H1 (cell line): Measurements from ENCODE around the gene ACAD10. TPM values are rescaled to one million over a fixed set of nuclear protein-coding genes. Genes with fewer than 3 reads are reported as not detected.

ENCODE experiments used
- CTCF ChIA-PET: fragments of 300-600 bp; sonication (Branson Sonifier 250); formaldehyde crosslinking; loops from one replicate; lab custom pipeline; 2021; ENCODE audit not compliant: partially characterized antibody; lab: Charles Lee
- POLR2A ChIA-PET: fragments of 300-600 bp; sonication (Branson Sonifier 250); formaldehyde crosslinking; loops from one replicate; lab custom pipeline; 2021; ENCODE audit warnings: inconsistent platforms; ENCODE audit not compliant: partially characterized antibody; lab: Charles Lee
- DNase-seq, 2 experiments: peaks; one replicate each; pipeline versions ENCODE4 v3.0.0 to v3.0.0-alpha.2; 2010 to 2022; ENCODE audit warnings: low spot score in 2 of 2, low read depth in 1 of 2, mixed read lengths in 1 of 2
- FAIRE-seq: peaks from 2 replicates; lab custom pipeline; 2011; peaks lifted over from hg19 to GRCh38; lab: Jason Lieb, UNC
- H2AFZ ChIP-seq: 2 replicates; pipeline ENCODE4 v1.8.1; 2012; ENCODE audit warnings: low read length, inconsistent platforms
- H2AK5ac ChIP-seq: 2 replicates; pipeline ENCODE4 v1.6.1; 2013; ENCODE audit warnings: low read depth, low read length
- H2BK120ac ChIP-seq: replicated peaks from 2 replicates; pipeline ENCODE3; 2013; ENCODE audit warnings: low read depth, low read length, inconsistent platforms
- H2BK12ac ChIP-seq: 2 replicates; pipeline ENCODE4 v1.6.1; 2013; ENCODE audit warnings: low read depth, low read length
- H2BK15ac ChIP-seq: 2 replicates; pipeline ENCODE4 v1.6.1; 2013; ENCODE audit warnings: low read length
- H2BK20ac ChIP-seq: 2 replicates; pipeline ENCODE4 v1.6.1; 2013; ENCODE audit warnings: low read length
- H2BK5ac ChIP-seq: 2 replicates; pipeline ENCODE4 v1.6.1; 2013; ENCODE audit warnings: low read depth, low read length
- H3K14ac ChIP-seq: 2 replicates; pipeline ENCODE4 v1.6.1; 2013; ENCODE audit warnings: inconsistent platforms; ENCODE audit not compliant: insufficient read length
- H3K18ac ChIP-seq: 2 replicates; pipeline ENCODE4 v1.6.1; 2013; ENCODE audit warnings: low read length; ENCODE audit errors: extremely low read depth
- H3K23ac ChIP-seq: 2 replicates; pipeline ENCODE4 v1.6.1; 2013; ENCODE audit warnings: inconsistent platforms; ENCODE audit not compliant: insufficient read length
- H3K23me2 ChIP-seq: 2 replicates; pipeline ENCODE4 v1.6.1; 2013; ENCODE audit warnings: low read depth, low read length
- H3K27ac ChIP-seq: 2 replicates; pipeline ENCODE4 v1.6.1; 2011; ENCODE audit warnings: low read depth, low read length, inconsistent platforms
- H3K27me3 ChIP-seq, 4 experiments: replicated peaks in 1 of 4; 1 replicate in 1 of 4; 2 replicates in 3 of 4; pipeline versions ENCODE4 v1.6.1 to v1.8.1; 2011 to 2013; ENCODE audit warnings: low read length in 3 of 4, mild to moderate bottlenecking in 3 of 4, inconsistent platforms in 2 of 4, mixed read lengths in 2 of 4, moderate library complexity in 1 of 4; ENCODE audit not compliant: control insufficient read depth in 3 of 4, insufficient read depth in 3 of 4; ENCODE audit errors: extremely low read depth in 1 of 4
- H3K36me3 ChIP-seq, 4 experiments: 2 replicates each; pipeline versions ENCODE4 v1.6.1 to v1.8.1; 2011 to 2013; ENCODE audit warnings: mild to moderate bottlenecking in 4 of 4, low read length in 3 of 4, moderate library complexity in 2 of 4, control low read depth in 1 of 4, inconsistent platforms in 1 of 4; ENCODE audit not compliant: insufficient read depth in 4 of 4, control insufficient read depth in 2 of 4
- H3K4ac ChIP-seq: replicated peaks from 2 replicates; pipeline ENCODE3; 2013; ENCODE audit warnings: low read length, low read depth, mixed read lengths, inconsistent platforms; ENCODE audit not compliant: insufficient read length
- H3K4me1 ChIP-seq, 4 experiments: replicated peaks in 1 of 4; 1 replicate in 1 of 4; 2 replicates in 3 of 4; pipeline versions ENCODE4 v1.6.1 to v1.8.1; 2011 to 2013; ENCODE audit warnings: low read length in 3 of 4, inconsistent platforms in 2 of 4, mixed read lengths in 1 of 4; ENCODE audit not compliant: insufficient read depth in 4 of 4, control insufficient read depth in 3 of 4
- H3K4me2 ChIP-seq, 2 experiments: 2 replicates each; pipeline versions ENCODE4 v1.6.1 to v1.8.1; 2011 to 2013; ENCODE audit warnings: low read depth in 2 of 2, low read length in 2 of 2, control low read depth in 1 of 2, inconsistent platforms in 1 of 2, mild to moderate bottlenecking in 1 of 2; ENCODE audit not compliant: insufficient read depth in 1 of 2
- H3K4me3 ChIP-seq, 4 experiments: fragments of 200-600, 300-600 bp in 1 of 4; sonication (generic), shearing (Covaris generic), sonication (Bioruptor Twin) in 1 of 4; 2 replicates each; pipeline versions ENCODE4 v1.5.1 to v1.8.1; 2011 to 2016; ENCODE audit warnings: low read length in 4 of 4, low read depth in 3 of 4, control low read depth in 2 of 4, inconsistent platforms in 2 of 4, mild to moderate bottlenecking in 2 of 4, mixed read lengths in 1 of 4, moderate library complexity in 1 of 4; ENCODE audit not compliant: insufficient read depth in 2 of 4; ENCODE audit errors: extremely low read depth in 1 of 4
- H3K56ac ChIP-seq: replicated peaks from 2 replicates; pipeline ENCODE3; 2013; ENCODE audit warnings: low read depth, mild to moderate bottlenecking, mixed read lengths, low read length, inconsistent platforms; ENCODE audit not compliant: insufficient read length
- H3K79me1 ChIP-seq: 2 replicates; pipeline ENCODE4 v1.6.1; 2013; ENCODE audit warnings: low read depth, low read length, control low read depth
- H3K79me2 ChIP-seq, 2 experiments: 2 replicates each; pipeline versions ENCODE4 v1.6.1 to v1.8.1; 2012 to 2013; ENCODE audit warnings: low read length in 2 of 2, mild to moderate bottlenecking in 2 of 2, inconsistent platforms in 1 of 2; ENCODE audit not compliant: insufficient read depth in 2 of 2, control insufficient read depth in 1 of 2
- H3K9ac ChIP-seq, 4 experiments: replicated peaks in 1 of 4; 1 replicate in 1 of 4; 2 replicates in 3 of 4; pipeline versions ENCODE4 v1.6.1 to v1.8.1; 2011 to 2013; ENCODE audit warnings: low read depth in 3 of 4, low read length in 3 of 4, control low read depth in 2 of 4, mild to moderate bottlenecking in 2 of 4, moderate library complexity in 2 of 4, inconsistent platforms in 1 of 4; ENCODE audit errors: extremely low read depth in 1 of 4
- H3K9me3 ChIP-seq, 2 experiments: 2 replicates each; pipeline versions ENCODE4 v1.6.1 to v1.8.1; 2012 to 2013; ENCODE audit warnings: mild to moderate bottlenecking in 2 of 2, moderate library complexity in 2 of 2, control low read depth in 1 of 2, inconsistent platforms in 1 of 2, low read depth in 1 of 2, low read length in 1 of 2, mixed read lengths in 1 of 2; ENCODE audit not compliant: insufficient read depth in 2 of 2
- H4K20me1 ChIP-seq, 2 experiments: replicated peaks in 1 of 2; 2 replicates each; pipeline versions ENCODE3 to v1.8.1; 2011 to 2013; ENCODE audit warnings: inconsistent platforms in 2 of 2, low read length in 2 of 2, mild to moderate bottlenecking in 1 of 2; ENCODE audit not compliant: insufficient read depth in 2 of 2, control insufficient read depth in 1 of 2
- H4K5ac ChIP-seq: 2 replicates; pipeline ENCODE4 v1.6.1; 2013; ENCODE audit warnings: low read length, low read depth, mixed read lengths, inconsistent platforms; ENCODE audit not compliant: insufficient read length
- H4K8ac ChIP-seq: 2 replicates; pipeline ENCODE4 v1.8.0; 2013; ENCODE audit warnings: mild to moderate bottlenecking, moderate library complexity, low read length, inconsistent platforms; ENCODE audit not compliant: insufficient read depth; ENCODE audit errors: extremely low read depth
- H4K91ac ChIP-seq: replicated peaks from 2 replicates; pipeline ENCODE3; 2013; ENCODE audit warnings: low read length, mixed read lengths, inconsistent platforms; ENCODE audit not compliant: insufficient read length
- EZH2 ChIP-seq: fragments of 200-600 bp; sonication (generic); IDR thresholded peaks from 2 replicates; pipeline ENCODE4 v1.7.1; 2012; ENCODE audit warnings: low read depth, mild to moderate bottlenecking, moderate library complexity, low read length, inconsistent platforms; ENCODE audit not compliant: severe bottlenecking
- MAFK ChIP-seq: IDR thresholded peaks from 2 replicates; pipeline ENCODE4 v1.6.1; 2012; ENCODE audit warnings: low read depth, mild to moderate bottlenecking, improper control_type of control experiment, low read length
- WGBS, 2 experiments: shearing (Covaris generic) in 1 of 2; methylation state at CpG; one replicate each; pipeline versions ENCODE4 v1.1.6 to v1.1.7; 2013 to 2015; ENCODE audit warnings: low lambda C conversion rate in 2 of 2, mixed read lengths in 2 of 2, inconsistent platforms in 1 of 2, low coverage in 1 of 2, missing lambda C conversion rate in 1 of 2; ENCODE audit not compliant: insufficient replicate concordance in 2 of 2, insufficient coverage in 1 of 2, insufficient read length in 1 of 2; ENCODE audit errors: extremely low coverage in 1 of 2, missing lambda C conversion rate in 1 of 2; 5-methylcytosine and 5-hydroxymethylcytosine counted together
- polyA plus RNA-seq, 7 experiments: library from polyadenylated mRNA; depleted of rRNA in 3 of 7; stranded (reverse) in 5 of 7; unstranded in 2 of 7; fragments of >200 nt in 5 of 7; fragments of 200-250 nt in 2 of 7; gene quantifications; 1 replicate in 5 of 7; 2 replicates in 1 of 7; 4 replicates in 1 of 7; pipeline versions ENCODE4 v1.2.1 to v1.2.3, GENCODE V29; 2011 to 2013; ENCODE audit warnings: missing spikeins in 2 of 7, mixed read lengths in 2 of 7
- total RNA-seq: library from RNA; stranded (reverse); fragmentation: NEBNext Ultra II Directional; extraction: Animal tissue kit (Norgen Biotek cat#: 25700); gene quantifications from 2 replicates; pipeline ENCODE4 v1.2.1, GENCODE V29; 2021

The ACAD10 gene
- total and polyA plus RNA-seq, 2 of the 8 experiments (the other 6 are each of a cell fraction or from before 2014, with no cell fraction given): 17.3 to 23.3 TPM

- no peak overlapping the region for H3K4me3 ChIP-seq
- H3K79me1 ChIP-seq: 0 out of 2 replicates have a peak, but pooled peaks cover 2% of the 10 kb centered on the region
- no peak overlapping the region for H2BK5ac ChIP-seq
- POLR2A ChIA-PET: interaction anchor here (0.7 to 4.1 kb wide), 4 partner anchors 9 to 77 kb away, joined by 3 to 18 read pairs (median 4); no protein-coding TSS in a partner anchor
- H3K23me2 ChIP-seq: peaks cover 9% of the 10 kb centered on the region
- no peak overlapping the region for H4K91ac ChIP-seq
- H3K27me3 ChIP-seq: peaks cover 0 to 5% (median 0%) of the 10 kb centered on the region in 4 experiments; a peak in 3 of 7 replicates
- no peak overlapping the region for H2AK5ac ChIP-seq
- no peaks in the 10 kb centered on the region for H4K20me1 ChIP-seq
- no peak overlapping the region for H2BK15ac ChIP-seq
- 93% methylated on average over 8 of the region's 8 CpGs; no CpG with 5 or more reads in 1 of the 2 experiments for WGBS, 2 experiments
- FAIRE-seq: no peak
- no peak for DNase-seq
- H3K4ac ChIP-seq: no peak overlapping the region
- H3K79me2 ChIP-seq: peaks cover 0 to 17% of the 10 kb centered on the region in 2 experiments; a peak in 1 of 4 replicates
- no peak overlapping the region for H4K5ac ChIP-seq
- no peak overlapping the region for H3K56ac ChIP-seq
- no peak overlapping the region for H4K8ac ChIP-seq
- no peak overlapping the region for H2BK12ac ChIP-seq
- TF ChIP-seq MAFK: peak; percentile 76
- TF ChIP-seq EZH2: no peak
- H3K18ac ChIP-seq: no peak overlapping the region
- H3K14ac ChIP-seq: no peak overlapping the region
- H2BK20ac ChIP-seq: no peak overlapping the region
- CTCF ChIA-PET: interaction anchor here (1.0 to 2.9 kb wide), 4 partner anchors 8 to 24 kb away, joined by 4 to 12 read pairs (median 4); no protein-coding TSS in a partner anchor
- H3K4me2 ChIP-seq: no peak overlapping the region
- no peak overlapping the region for H3K23ac ChIP-seq
- peaks cover 0 to 4% of the 10 kb centered on the region in 2 experiments; a peak in 2 of 4 replicates for H3K9me3 ChIP-seq
- H3K36me3 ChIP-seq: no peaks in the 10 kb centered on the region
- no peak overlapping the region for H3K27ac ChIP-seq
- no peak overlapping the region for H3K9ac ChIP-seq
- peaks cover 0 to 8% (median 4%) of the 10 kb centered on the region in 4 experiments; a peak in 6 of 7 replicates for H3K4me1 ChIP-seq
- no peak overlapping the region for H2BK120ac ChIP-seq
- H2AFZ ChIP-seq: no peak overlapping the region
These were observed 83.7 kb downstream of the ACAD10 start for GRCh38 chr12:111769599-111769998.
